Ectodermal cell (in vitro differentiated cells): Measurements from ENCODE around the gene BMP7. TPM values are rescaled to one million over a fixed set of nuclear protein-coding genes. Genes with fewer than 3 reads are reported as not detected.
A peak's percentile ranks its signal among the peaks of the same experiment; 100 is the strongest.

Experiments used
- H3K27ac ChIP-seq: 2 replicates; pipeline ENCODE4 v1.7.0; 2013; ENCODE audit warnings: mild to moderate bottlenecking, low read depth, low read length; ENCODE audit not compliant: insufficient read depth, poor library complexity, severe bottlenecking
- H3K27me3 ChIP-seq: 2 replicates; pipeline ENCODE4 v1.7.0; 2013; ENCODE audit warnings: mild to moderate bottlenecking, low read length; ENCODE audit not compliant: insufficient read depth, control insufficient read depth, poor library complexity, severe bottlenecking
- H3K36me3 ChIP-seq: one replicate; pipeline ENCODE4 v1.7.0; 2013; ENCODE audit warnings: low read length; ENCODE audit not compliant: control insufficient read depth, insufficient read depth
- H3K4me1 ChIP-seq: one replicate; pipeline ENCODE4 v1.7.0; 2013; ENCODE audit warnings: low read length; ENCODE audit not compliant: control insufficient read depth, insufficient read depth
- H3K4me3 ChIP-seq: 2 replicates; pipeline ENCODE4 v1.7.0; 2013; ENCODE audit warnings: low read depth, low read length, control low read depth; ENCODE audit not compliant: insufficient read depth
- H3K9me3 ChIP-seq: 2 replicates; pipeline ENCODE4 v1.7.0; 2013; ENCODE audit warnings: mild to moderate bottlenecking, low read length, moderate library complexity; ENCODE audit not compliant: control insufficient read depth
- WGBS, 2 experiments: methylation state at CpG; one replicate each; pipeline ENCODE4 v1.1.7; 2013; ENCODE audit warnings: missing lambda C conversion rate in 2 of 2; 5-methylcytosine and 5-hydroxymethylcytosine counted together
- polyA plus RNA-seq, 4 experiments: library from polyadenylated mRNA; stranded (reverse); fragments of 50-300 nt; gene quantifications; one replicate each; pipeline ENCODE4 v1.2.3, GENCODE V29; 2013

Gene BMP7
- polyA plus RNA-seq (2013, experiment 1 of 4): 24.1 TPM
- 23.1 TPM for polyA plus RNA-seq (2013, experiment 2 of 4)
- 21.6 TPM for polyA plus RNA-seq (2013, experiment 3 of 4)
- polyA plus RNA-seq (2013, experiment 4 of 4): 23.3 TPM

- WGBS, 2 experiments: 0 to 1% methylated on average over 84 of the region's 84 CpGs
- H3K9me3 ChIP-seq: no peaks in the 10 kb centered on the region
- no peak within 1 kb of the TSS for H3K27ac ChIP-seq
- H3K4me1 ChIP-seq: peaks cover 47% of the 10 kb centered on the region
- peaks cover 57% of the 10 kb centered on the region for H3K27me3 ChIP-seq
- H3K36me3 ChIP-seq: no peaks in the 10 kb centered on the region
- H3K4me3 ChIP-seq: peak within 1 kb of the TSS; percentile 67
These were observed at the start of gene BMP7 for GRCh38 chr20:57266291-57267157. BMP7 (minus strand) TSS chr20:57266641; CDS start chr20:57266122, 519 bp downstream.

GRCh38 chr20:57315976-57316480, 49.6 kb upstream of the BMP7 start:
- Histone ChIP-seq H3K4me1 (no peaks in the 10 kb centered on the region), H3K36me3 (no peaks in the 10 kb centered on the region), H3K4me3 (no peak overlapping the region), H3K27ac (no peak overlapping the region), H3K27me3 (peaks cover 7% of the 10 kb centered on the region), H3K9me3 (no peaks in the 10 kb centered on the region)
- WGBS, 2 experiments: 93 to 94% methylated on average over 8 of the region's 8 CpGs

- Histone ChIP-seq H3K27me3 (peaks cover 2% of the 10 kb centered on the region), H3K9me3 (no peaks in the 10 kb centered on the region), H3K4me1 (no peaks in the 10 kb centered on the region), H3K4me3 (no peak overlapping the region), H3K27ac (no peak overlapping the region), H3K36me3 (no peaks in the 10 kb centered on the region)
- 92 to 95% methylated on average over 8 of the region's 8 CpGs for WGBS, 2 experiments
These were observed 48.9 kb upstream of the BMP7 start for GRCh38 chr20:57315083-57315975.

- WGBS, 2 experiments: 94 to 95% methylated on average over 5 of the region's 5 CpGs
- H3K4me1 ChIP-seq: no peaks in the 10 kb centered on the region
- H3K36me3 ChIP-seq: no peaks in the 10 kb centered on the region
- no peaks in the 10 kb centered on the region for H3K9me3 ChIP-seq
- no peak overlapping the region for H3K4me3 ChIP-seq
- no peaks in the 10 kb centered on the region for H3K27me3 ChIP-seq
- H3K27ac ChIP-seq: no peak overlapping the region
These were observed 47.5 kb upstream of the BMP7 start for GRCh38 chr20:57313951-57314350.

- Histone ChIP-seq H3K4me3 (no peak overlapping the region), H3K36me3 (no peaks in the 10 kb centered on the region), H3K9me3 (no peaks in the 10 kb centered on the region), H3K27me3 (no peaks in the 10 kb centered on the region), H3K27ac (no peak overlapping the region), H3K4me1 (peaks cover 3% of the 10 kb centered on the region)
- 83 to 88% methylated on average over 5 of the region's 5 CpGs for WGBS, 2 experiments
These were observed 46.8 kb upstream of the BMP7 start for GRCh38 chr20:57313230-57313629.

GRCh38 chr20:57312138-57312537, 45.7 kb upstream of the BMP7 start:
- peaks cover 3% of the 10 kb centered on the region for H3K4me1 ChIP-seq
- WGBS, 2 experiments: 94 to 98% methylated on average over 6 of the region's 6 CpGs
- no peaks in the 10 kb centered on the region for H3K9me3 ChIP-seq
- H3K36me3 ChIP-seq: no peaks in the 10 kb centered on the region
- no peaks in the 10 kb centered on the region for H3K27me3 ChIP-seq
- no peak overlapping the region for H3K27ac ChIP-seq
- H3K4me3 ChIP-seq: no peak overlapping the region

- Histone ChIP-seq H3K27me3 (no peaks in the 10 kb centered on the region), H3K4me3 (no peak overlapping the region), H3K27ac (no peak overlapping the region), H3K4me1 (peaks cover 3% of the 10 kb centered on the region), H3K36me3 (no peaks in the 10 kb centered on the region), H3K9me3 (no peaks in the 10 kb centered on the region)
- 96 to 97% methylated on average over 11 of the region's 11 CpGs for WGBS, 2 experiments
These were observed 44.5 kb upstream of the BMP7 start for GRCh38 chr20:57310821-57311514.

- 93 to 94% methylated on average over 9 of the region's 9 CpGs for WGBS, 2 experiments
- Histone ChIP-seq H3K27ac (no peak overlapping the region), H3K4me1 (peaks cover 3% of the 10 kb centered on the region), H3K9me3 (no peaks in the 10 kb centered on the region), H3K36me3 (no peaks in the 10 kb centered on the region), H3K4me3 (no peak overlapping the region), H3K27me3 (no peaks in the 10 kb centered on the region)
These were observed 43.2 kb upstream of the BMP7 start for GRCh38 chr20:57309544-57310115.

GRCh38 chr20:57308451-57309271, 42.2 kb upstream of the BMP7 start:
- H3K27me3 ChIP-seq: no peaks in the 10 kb centered on the region
- WGBS, 2 experiments: 85 to 89% methylated on average over 11 to 12 of the region's 13 CpGs
- H3K36me3 ChIP-seq: no peaks in the 10 kb centered on the region
- H3K4me1 ChIP-seq: peaks cover 3% of the 10 kb centered on the region
- H3K4me3 ChIP-seq: no peak overlapping the region
- H3K27ac ChIP-seq: no peak overlapping the region
- no peaks in the 10 kb centered on the region for H3K9me3 ChIP-seq
